Embryonic facial prominence (tissue), 1 donor: ENCODE results near the gene PDGFD.

Experiments
- DNase-seq: peaks from one replicate; pipeline ENCODE4 v3.0.0-alpha.2; 2016; ENCODE audit errors: extremely low spot score

Gene PDGFD

DNA sequence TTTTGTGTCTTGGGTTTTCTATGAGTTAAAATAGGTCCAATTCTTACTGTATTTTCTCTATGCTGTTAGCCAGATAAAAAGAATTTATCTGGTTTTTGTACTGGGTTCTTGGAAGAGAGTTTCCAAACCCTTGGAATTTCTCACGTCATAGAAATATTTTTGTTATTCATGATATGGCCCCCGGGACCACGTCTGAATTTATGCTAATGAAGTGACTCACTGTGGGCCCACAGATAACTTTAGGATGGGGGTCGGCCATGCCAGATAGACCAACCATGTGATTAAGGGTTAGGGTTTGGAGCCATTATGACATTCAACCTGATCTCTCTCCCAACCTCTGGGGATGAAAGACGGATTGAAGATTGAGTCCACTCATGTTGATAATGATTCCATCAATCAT, 163.1 kb downstream of the PDGFD start:
- no peak for DNase-seq

- DNase-seq: no peak
Measured at GRCh38 chr11:103998826-103999508, 165.0 kb downstream of the PDGFD start.

DNA sequence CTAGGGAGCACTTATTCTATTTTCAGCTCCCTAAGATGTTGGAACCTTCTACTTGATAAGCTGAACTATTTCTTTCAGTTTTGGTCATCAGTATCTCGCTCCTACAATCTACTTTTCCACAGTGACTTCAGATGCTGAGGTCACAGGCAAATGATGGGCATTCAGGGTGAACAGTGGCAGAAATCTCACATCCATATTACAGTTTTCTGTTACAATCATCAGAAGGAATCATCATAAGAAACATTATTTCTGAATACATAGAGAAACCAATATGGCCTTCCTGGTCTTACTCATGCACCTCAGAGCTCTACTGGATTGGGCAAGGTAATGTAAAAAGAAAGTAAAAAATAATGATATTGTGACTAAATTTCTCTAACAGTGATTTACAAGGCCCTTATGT, 166.9 kb downstream of the PDGFD start:
- DNase-seq: no peak

- no peak for DNase-seq
Measured at GRCh38 chr11:103995896-103996295, 168.1 kb downstream of the PDGFD start.

DNA sequence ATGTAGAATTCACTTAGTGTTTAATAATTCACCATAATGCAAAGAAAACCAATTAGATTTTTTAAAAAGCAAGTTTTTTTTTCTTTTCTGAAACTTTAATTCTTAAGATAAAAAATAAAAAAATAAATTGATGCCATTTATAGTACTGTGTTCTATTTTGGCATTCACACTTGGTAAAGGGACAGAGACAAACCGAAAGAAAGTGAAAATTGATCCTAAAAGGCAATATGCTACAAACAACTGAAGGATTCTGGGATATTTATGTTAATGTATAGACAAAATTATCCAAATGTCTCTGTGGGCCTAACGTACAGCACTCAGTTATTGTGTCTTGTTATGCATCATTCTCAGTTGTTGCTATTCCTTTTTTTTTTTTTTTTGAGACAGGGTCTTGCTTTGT, 169.4 kb downstream of the PDGFD start:
- DNase-seq: no peak

DNA sequence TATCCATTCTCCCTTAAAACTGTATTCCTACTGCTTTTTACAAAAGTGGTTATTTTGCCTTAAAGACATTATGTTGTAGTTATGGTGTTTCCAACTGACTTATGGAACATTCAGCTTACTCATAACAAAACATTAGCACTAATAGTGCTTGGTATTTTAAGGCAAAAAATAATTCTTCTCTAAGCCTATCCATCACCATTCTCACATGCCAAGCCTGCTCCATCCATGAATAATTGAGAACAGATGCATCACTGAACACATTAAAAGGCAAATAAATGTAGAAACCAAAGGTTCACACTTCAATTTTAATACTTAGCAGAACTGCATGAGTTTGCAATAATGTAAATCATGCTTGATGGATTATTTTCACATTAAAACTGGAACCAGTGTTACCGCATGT, 169.9 kb downstream of the PDGFD start:
- no peak for DNase-seq

DNA sequence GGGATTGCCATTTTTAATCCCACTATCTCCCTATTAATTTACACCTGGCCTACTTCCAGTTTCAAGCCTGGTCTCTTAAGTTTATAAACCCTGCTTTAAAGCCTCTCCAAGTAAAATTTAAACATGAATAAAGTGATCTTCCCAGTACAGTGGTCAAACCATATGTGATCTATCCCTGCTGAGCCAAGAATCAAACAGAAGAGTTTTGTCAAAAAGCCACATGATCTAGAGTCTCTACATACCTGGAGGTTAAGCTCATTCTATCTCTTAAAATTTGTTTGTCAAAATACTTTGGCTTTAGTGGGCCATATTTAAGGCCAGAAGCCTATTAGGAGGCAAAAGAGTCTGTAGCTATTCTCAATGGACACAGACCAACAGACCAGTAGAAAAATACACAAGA, 170.4 kb downstream of the PDGFD start:
- DNase-seq: no peak

- no peak for DNase-seq
Measured at GRCh38 chr11:103988595-103988969, 175.4 kb downstream of the PDGFD start.

- DNase-seq: no peak
Measured at GRCh38 chr11:103987629-103988594, 176.0 kb downstream of the PDGFD start.

DNA sequence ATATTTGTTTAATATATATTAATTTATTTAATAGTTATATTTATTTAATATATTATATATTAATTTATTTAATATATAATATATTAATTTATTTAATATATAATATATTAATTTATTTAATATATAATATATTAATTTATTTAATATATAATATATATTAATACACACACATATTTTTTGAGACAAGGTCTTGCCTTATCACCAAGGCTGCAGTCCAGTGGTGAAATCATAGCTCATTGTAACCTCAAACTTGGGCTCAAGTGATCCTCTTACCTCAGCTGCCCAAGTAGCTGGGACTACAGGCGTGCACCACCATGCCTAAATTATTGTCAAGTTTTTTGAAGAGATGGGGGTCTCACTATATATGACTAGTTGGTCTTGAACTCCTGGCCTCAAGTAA, 178.9 kb downstream of the PDGFD start:
- DNase-seq: no peak

DNA sequence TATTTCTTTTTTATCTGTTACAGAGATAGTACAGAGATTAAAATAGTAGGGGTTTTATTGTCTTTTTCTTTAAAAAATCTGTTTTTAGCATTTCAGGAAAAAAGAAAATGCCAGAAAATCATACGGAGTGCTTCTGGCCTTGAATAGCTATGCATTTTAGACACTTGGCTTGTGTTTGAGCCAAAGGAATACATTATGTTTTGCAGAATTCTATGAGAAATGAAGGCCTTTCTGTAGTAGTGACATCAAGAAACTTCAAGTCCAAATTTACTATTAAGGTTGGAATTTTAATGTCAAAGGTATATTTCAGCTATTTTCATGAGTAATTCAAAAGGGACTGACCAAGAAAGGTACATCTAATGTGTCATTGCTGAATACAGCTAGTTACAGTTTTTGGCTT, 183.8 kb downstream of the PDGFD start:
- DNase-seq: no peak

DNA sequence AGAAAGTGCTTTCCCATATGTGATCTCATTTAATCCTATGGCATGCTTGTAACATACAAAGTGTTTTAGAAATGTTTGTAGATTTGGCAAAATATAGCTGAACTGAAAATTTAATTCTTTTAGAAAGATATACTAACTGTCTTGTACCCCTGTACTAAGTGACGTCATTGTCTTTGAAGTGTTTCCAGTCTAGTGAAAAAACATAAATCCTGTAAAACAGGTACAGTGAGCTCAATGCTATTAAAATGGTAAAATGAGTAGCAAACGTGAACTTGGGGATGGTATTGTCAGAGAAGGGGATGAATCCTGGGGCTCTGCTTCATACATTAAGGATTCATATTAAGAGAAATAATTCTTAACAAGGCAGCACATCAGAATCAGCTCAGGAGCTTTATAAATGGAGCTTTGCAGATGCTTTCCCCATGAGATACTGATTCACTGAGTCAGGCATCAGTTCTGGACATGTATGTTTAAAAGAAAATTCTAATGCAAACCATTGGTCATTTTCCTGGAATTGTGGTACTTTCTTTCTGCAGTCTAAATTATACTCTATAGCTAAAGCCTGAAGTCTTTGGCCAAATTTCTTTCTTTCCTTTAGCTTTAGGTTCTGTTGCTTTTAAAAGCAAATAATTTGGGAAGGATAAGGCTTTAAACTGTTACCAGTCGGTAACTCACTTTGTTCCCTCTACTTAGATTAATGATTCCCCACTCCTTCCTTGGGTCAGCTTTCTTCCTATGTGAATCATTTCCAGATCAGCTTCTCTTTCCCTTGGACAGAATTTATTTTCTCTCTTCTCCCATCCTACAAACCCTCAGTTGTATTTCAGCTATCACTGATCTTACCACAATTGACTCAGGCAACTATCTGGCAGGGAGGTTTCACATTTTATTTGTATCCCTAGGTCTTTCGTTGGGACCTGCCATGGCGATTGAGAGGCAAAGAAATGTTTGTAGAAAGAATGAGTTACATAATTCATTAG, 185.0 kb downstream of the PDGFD start:
- DNase-seq: no peak

DNA sequence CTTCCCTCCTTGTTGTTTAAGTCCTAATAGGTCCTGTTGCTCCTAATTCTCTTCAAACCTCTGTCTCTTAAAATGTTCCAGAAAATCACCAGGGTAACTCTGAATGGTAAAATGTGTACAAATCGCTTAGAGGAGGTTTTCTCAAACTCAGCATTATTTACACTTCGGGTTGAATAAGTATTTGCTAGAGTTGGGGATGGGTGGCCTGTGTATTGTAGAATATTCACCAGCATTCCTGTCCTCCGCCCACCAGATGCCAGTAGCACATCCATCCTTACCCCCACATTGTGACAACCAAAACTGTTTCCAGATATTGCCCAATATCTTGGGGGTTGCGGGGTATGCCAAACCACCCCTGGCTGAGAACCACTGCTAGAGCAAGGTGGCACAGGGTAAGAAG, 191.9 kb downstream of the PDGFD start:
- no peak for DNase-seq

- no peak for DNase-seq
Measured at GRCh38 chr11:103970701-103971249, 193.2 kb downstream of the PDGFD start.

GRCh38 chr11:103968685-103969084, 195.3 kb downstream of the PDGFD start:
- DNase-seq: no peak

DNA sequence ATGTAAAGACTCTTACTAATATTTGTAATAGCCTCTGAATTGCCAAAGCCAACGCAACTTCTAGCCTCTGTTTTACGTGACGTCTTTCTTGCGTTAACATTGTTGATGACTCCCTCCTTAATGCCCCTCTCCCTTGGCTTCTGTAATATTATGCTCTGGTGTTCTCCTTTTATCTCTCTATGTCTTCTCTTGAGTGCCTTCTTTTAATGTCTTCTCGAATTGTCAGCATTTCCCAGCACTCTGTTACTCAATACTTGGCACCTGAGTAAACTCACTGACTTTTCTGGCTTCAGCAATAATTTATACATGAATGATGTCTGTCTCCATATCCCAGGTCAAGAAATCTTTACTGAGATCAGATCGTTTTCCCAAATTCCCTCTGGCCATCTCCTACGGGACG, 196.0 kb downstream of the PDGFD start:
- DNase-seq: no peak

DNA sequence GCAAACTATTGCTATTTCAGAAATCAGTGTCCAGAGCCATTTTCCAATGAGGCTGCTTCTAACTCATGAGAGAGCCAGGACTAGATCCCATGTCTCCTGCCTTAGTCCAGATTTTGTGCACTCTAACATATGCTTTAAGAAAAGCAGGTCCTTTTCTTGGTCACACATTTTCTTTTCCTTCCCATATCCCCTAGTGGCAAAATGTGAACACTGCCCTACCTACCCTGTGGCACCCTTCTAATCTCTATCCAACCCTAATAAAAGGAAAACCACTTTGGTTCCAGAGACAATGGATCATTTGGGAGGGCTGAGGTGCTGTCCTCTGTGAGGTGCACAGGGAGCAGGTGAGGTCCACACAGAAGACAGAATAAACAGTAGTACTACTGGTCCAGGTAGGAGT, 199.6 kb downstream of the PDGFD start:
- DNase-seq: no peak

DNA sequence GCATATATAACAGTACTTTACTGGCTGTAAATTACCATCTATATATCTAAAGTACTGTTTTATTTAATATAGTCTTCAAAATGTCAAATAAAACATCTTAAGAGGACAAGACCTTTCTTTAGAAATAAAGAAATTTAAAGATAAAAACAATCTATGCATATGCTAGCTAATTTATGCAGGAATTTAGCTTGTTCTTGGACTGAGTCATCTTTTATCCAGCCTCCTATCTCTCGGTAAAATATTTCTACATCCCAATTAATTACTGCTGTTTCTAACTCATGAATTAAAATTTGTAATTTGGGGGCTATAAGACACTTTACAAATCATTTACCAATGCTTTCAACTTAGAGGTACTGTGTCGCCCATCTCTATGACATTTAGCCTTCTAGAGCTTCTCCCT, 200.3 kb downstream of the PDGFD start:
- DNase-seq: no peak

DNA sequence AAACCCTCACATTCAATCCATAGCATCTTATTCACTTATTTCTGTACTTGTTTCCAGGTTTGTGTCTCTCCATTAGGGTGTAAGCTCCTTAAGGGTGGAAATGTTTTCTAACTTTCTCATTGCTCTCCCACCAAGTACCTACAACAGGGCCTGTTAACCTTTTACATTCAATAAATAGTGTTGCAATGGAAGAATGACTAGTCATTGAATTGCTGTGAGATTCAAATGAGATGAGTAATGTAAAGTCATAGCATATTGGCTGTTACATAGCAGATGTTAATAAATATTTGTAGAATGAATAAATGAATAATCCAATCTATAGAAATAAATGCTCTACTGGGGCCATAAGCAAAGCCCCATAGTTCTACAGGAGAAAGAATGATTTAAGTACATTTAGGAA, 202.9 kb downstream of the PDGFD start:
- no peak for DNase-seq

DNA sequence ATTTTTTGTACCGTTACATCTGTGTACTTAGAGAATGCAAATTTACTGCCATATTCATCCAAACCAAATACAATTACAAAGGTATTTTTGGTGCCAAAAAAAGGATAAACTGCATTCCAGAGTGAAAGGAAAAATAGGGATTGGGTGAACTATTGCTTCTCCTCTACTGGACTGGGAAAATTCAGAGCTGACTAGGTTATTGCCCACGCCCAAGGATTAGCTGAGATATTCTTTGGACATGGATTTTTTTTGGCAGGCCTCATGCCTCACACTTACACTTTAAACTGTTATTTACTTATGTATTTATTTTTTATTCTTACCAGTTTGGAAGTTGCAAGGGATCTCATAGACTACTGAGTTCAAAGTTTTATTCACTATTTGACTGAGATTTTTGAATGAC, 203.8 kb downstream of the PDGFD start:
- DNase-seq: no peak

- DNase-seq: no peak
Measured at GRCh38 chr11:103959279-103959942, 204.5 kb downstream of the PDGFD start.
